HG03039 (cell line): ENCODE results near the gene TCEAL9.
"Not testable (repeated sequence)": the region's sequence is repeated elsewhere in the genome, so short reads cannot be mapped to it uniquely, and the experiment has no call there.

Experiments
- ATAC-seq: cut with Tn5 transposase; IDR thresholded peaks from one replicate; pipeline ENCODE4 v1.9.1; 2021; ENCODE audit warnings: mild to moderate bottlenecking, moderate library complexity; ENCODE audit not compliant: unreplicated experiment

Gene TCEAL9

DNA sequence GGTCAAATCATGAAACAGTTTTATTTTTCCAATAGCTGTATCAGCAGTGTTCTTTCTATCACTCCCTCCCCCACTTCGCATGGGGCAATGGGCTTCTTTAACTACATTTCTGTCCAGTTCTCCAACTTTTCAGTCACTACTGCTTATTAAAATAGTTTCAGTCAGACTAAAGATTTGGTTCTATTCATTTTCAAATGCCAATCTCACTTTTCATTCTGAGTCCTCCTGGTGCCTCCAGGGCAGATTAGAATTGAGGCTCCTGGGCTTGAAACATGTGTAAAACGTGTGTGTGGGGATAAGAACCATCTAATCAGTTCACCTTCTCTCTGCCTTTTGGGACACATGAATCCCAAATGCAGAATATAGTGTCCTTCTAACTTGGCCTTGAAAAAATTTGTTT is 16.6 kb downstream of the TCEAL9 start:
- no peak for ATAC-seq

DNA sequence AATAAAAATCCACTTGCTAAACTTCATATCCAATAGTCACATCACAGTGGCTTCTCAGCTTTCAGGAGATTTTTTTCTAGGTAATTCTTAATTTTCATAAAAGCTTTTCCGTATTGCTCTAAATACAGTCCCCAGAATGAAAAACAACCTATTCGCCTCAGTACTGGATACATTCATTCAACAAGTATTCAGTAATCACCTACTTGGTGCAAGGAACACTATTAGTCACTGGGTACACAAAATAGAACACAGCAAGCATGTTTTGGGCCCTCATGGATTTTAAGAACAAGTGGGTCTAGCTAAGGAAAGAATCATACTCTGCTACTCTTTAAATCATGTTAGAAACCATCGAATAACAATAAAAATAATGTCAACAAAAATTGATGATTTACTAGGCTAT is 17.3 kb downstream of the TCEAL9 start:
- ATAC-seq = no peak

DNA sequence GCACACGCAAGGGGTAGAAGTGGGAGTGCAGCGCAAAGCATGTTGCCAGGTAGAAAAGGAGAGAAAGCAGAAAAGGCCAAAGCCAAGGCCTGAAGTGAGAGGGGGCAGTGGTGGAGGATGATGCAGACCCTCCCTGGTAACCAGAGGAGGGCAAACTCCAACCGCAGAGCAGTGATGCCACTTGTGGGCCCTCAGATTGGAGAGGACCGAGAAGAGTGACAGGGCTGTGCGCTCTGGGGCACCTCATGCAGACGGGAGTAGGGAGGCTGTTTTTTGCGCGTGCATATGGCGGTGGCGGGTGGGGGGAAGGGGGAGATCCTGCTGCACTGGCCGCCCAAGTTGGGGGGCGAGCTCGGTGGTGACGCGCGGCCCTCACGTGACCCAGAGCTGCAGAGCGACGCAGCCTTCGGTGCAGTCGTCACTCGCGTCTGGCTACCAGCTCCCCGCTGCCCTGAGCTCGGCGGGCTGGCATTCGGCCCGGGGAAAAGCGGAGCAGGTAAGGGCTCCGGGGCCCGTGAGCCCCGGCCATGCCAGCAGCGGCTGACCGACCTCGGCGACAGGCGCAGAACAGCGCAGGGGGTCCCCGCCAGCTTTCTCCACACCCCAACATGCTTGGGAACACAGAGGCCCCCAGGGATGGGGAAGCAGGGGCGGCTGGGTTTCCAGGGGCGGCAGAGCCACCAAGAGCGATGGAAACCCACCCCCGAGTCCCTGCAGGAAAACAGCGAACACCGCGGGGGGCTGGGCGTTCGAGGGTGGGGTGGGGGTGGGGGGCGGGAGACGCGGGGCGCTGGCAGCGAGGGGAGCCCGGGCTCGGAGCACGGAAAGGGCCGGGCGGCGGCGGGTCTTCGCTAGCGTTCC is 20.0 kb downstream of the TCEAL9 start, which contains the start of gene BEX3:
TSS of gene BEX3 (plus strand) at position 421 of the 861 bp plus-strand sequence. CDS start 984 bp downstream, outside the sequence.
- no peak for ATAC-seq

DNA sequence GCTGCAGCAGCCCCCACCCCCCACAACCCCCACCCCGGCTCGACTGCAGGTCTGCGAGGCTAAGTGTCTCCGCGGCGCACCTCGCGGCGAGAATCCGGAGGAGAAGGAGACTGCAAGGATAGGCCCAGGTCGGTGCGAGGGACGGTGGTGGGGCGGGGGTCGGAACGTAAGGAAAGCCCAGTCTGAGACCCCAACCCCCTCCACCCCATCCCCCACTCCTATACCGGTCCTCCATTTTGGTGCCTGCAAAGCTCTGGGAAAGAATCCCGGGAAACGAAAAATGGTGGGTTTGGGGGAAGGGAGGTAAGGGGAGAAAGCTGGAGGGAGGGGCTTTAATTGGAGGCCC is 20.6 kb downstream of the TCEAL9 start:
- ATAC-seq = no peak

DNA sequence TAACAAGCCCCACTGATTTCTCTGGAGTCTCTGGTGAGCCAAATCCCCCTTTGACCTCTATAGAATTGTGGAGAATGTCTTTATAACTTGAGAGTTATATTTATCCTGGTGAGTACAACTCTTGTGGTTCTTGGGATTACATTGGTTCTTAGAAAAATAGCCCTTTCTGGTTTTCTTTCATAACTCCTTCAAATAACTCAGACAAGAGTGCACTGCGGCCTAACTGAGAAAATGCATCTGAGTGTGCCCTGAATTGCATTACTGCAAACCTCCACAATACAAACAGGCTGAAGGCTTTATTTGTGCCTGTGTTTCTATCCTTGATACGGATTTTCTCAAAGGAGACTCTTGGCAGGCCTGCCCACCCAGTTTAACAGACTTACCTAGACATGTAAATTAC is 22.7 kb downstream of the TCEAL9 start:
- ATAC-seq = no peak

DNA sequence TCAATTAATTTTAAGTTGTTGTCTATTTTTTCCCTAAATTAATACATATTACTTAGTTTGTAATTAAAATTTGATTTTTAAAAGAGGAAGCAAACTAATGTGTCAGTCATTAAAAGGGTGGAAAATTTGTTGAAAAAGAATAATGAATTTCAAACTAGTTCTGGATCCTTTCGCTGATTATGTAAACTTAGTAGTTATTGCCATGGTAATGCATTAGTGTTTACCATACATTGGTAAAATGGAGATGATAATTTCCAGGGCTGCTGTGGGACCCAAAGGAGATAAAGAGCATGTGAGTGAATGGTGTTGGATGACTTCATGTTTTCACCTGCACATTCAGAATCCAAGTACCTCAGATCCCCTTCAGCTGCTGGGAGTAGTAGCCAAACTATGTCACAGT is 26.6 kb downstream of the TCEAL9 start:
- no peak for ATAC-seq

DNA sequence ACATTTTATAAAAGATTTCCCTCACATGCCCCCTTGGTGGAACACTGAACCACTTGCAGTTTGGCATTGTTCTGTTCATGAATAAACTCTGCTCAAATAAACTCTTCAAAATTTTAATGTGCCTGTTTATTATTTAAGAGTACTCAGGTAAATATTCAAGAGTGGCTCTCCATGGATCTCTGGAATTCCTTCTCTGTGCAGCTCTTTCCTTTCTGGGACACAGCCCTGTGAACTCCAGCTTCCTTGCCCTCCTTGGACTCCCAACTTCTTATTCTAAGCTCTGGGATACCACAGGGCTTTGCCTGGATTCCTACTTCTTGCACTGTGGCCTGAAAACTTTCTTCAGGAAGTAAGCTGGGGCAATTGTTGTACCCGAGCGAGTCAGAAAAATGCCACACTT is 28.4 kb downstream of the TCEAL9 start:
- ATAC-seq = no peak

DNA sequence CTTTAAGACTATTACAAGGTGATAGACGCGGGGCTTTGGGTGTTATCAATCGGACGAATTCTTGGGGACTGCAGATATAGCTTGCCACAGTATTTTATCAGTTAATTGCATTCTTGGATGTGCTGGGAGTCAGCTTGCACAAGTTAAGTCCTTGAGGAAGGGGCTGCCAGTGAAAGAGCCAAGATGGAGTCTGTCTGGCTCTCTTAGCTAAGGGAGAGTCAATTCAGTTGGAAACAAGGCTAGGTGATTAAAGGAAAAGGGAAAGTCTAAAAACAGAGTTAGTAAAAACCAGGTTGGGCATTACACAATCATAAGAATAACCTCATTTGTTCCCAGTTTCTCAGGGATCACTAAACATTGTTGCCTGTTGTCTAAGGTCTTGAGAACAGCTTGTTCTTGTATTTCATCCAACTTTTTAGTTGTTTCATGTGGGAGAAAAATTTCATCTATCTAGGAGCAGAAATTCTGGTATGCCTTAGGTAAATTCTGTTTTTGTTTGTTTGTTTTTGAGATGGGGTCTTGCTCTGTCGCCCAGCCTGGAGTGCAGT is 29.1 kb downstream of the TCEAL9 start:
- not testable (repeated sequence) for ATAC-seq

DNA sequence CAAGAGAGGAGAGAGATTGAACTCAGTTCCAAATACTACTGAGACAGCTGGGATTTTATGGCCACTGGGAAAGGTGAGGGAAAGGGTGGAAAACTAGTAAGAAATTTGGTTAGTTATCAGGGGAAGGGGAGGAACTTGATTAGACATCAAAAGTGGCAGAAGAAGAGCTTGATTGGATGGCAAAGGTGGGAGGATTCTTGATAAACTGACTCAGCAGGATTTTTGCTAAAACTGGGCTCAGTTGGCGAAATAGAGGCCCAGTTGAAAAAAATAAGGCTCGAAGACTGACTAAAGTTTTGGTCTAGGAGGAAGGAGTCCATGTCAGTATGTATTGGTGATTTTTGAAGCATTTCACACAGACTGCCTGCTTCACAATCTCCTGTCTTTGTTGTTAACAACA is 30.0 kb downstream of the TCEAL9 start:
- no peak for ATAC-seq

DNA sequence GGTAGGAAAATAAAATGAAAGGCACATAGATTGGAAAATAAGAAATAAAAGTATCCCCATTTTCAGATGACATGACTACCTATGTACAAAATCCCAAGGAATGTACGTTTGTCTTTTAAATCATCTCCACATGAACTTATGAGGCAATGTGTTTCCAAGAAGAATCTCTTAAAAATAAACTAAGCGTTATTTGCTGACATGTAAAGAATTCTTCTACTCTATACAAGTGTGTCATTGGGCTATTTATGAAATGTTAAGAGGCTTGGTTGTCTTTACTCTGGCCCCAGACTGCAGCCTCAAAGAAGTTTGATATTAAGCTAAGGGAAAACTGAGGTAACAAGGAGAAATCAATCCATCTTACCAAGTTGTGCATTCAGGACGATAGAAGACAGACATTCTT is 37.2 kb downstream of the TCEAL9 start:
- ATAC-seq = no peak

DNA sequence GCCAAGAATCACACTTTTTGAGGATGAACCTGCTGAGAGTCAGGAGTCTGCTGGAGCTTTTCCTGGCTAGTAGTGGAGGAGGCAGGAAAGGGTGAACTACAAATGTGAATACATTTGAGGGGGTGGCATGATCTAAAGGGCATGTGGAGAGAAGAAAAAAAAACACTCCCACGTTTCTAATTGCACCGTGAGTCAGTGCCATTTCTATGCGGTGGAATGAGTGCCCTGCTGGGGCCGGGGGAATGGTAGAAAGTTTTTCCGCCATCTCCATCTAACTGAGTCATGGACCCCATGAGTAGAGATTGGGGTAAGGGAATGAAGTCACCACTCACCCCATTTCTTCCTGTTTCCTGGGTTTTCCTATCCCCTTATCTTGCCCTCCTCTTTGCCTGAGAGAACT is 39.9 kb downstream of the TCEAL9 start:
- ATAC-seq = no peak

DNA sequence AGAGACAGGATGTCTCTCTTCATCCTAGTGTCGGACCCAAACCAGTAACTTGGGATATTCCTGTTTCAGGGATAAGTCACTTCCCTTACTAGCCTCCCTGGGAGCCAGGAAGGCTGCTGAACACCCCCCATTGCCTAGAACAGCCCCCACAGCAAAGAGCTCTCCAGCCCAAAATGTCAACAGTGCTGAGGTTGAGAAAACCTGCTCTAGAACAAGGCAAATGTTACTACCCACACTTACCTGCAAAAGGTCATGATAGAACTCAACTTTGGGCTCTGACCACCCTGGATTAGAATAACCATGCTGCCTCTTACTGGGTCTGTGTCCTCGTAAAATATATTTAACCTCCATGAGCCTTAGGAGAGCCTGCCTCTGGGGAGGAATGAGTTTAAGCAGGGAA is 40.4 kb downstream of the TCEAL9 start:
- ATAC-seq = no peak

DNA sequence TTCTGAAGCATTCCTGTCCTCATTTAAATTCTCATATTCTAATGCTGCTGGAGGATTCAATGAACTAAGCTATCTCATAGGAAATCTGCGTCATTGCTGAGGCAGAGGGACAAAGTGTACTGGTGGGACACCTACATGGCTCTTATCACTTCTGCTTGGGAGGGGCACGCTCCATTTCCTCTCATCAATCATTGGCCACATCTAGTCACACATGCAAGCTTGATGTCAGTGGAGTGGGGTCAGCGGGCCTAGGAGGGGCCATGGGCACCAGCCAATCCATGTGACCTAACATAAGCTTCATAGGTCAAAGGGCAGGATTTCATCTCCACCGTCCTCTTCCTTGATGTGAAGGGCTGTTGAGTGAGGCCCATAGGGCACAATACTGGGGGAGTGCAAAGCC is 41.4 kb downstream of the TCEAL9 start:
- ATAC-seq = no peak

DNA sequence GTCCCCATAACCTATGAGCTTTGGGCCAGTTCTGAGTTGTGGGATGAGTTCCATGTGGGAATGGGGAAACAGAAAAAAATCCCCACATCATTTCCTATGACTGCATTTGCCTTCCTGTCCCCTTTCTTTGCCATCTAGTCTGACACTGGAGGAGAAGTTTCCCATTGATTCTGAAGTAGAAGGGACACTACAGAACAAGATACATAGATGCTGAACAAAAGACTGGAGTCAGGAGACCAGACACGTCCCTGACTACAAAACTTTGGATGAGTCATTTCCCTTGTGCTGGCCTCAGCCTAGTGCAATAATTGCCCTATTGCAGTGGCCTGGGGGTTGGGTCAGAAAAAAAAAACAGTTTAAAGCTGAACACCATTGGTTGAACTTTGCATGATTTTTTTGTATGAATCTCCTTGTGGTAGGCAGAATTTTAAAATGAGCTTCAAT is 42.1 kb downstream of the TCEAL9 start:
- no peak for ATAC-seq

DNA sequence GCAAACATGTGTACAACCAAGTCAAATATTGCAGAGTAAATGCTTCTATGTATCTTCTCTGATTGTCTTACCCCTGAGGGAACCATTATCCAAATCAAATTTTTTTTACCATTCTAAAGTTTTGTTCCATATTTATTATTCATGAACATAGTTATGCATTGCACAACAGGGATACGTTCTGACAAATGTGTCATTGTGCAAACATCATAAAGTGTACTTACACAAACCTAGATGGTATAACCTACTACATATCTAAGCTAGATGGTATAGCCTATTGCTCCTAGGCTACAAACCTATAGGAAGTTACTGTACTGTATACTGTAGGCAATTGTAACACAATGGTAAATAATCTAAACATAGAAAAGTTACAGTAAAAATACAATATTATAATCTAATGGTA is 43.4 kb downstream of the TCEAL9 start:
- ATAC-seq = no peak

DNA sequence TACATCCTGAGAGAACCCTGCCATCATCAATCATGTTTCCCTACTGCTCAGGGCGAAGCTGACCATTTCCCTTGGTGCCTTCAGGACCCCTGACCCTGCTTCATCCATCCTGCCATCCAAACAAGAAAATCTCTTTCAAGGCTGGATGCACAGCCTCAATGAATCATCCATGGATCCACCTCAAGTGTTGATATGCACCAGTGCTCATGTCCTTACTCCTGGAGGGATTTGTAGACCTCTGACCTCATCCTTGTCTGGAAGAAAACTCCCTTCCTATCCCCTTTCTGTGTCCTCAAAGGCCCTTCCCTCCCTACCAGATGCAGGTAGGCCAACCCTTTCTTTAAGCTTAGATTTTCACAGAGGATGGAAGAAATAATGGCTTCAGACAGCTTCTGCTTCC is 44.6 kb downstream of the TCEAL9 start:
- no peak for ATAC-seq

DNA sequence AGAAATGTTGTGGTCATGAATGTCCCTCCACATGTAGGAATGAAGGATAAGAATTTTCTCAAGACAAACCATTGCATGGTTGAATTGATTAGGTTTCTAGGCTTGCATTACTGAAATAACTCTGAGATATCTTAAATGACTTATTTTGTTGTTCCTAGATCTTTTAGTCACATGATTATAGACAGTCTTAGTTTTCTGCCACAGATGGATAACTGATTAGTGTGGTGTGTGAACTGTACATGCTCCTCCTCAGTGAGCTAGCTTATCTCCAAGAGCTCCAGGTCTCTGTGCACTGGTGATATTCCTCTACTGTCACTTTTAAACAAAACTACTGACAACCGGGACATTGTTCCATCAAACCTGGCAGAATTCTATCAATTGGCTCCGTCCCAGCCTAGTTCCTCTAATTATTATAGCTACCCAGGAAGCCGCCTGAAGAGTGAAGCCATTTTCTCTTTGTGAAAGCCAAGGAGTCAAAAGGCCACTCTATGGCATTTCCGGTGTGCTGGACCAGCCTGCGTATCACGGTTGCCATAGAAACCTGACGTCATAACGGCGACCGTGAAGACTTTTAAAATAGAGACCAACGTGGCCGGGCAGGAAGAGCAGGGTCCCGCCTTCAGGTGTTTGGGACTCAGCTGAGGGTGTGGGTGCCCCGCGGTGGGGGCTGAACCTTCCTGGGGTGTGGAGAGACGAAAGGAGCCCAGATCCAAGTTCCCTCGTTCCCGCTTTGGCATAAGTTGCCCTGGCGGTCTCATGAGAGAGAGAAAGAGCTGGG is 48.1 kb downstream of the TCEAL9 start:
- peak; percentile 98 for ATAC-seq

DNA sequence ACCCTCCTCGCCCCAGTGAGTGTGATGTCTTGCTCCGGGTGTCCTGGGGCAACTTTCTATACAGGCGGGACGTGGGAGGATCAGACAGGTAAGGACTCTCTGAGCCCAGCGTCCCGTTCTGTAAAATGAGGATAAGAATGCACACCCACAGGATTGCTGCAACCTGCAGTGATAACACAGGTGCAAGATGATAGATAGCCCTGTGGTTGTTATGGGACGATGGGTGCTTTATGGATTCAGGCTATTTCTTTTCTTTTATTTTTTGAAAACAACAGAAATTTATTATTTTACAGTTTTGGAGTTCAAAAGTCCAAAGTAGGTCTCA is 48.7 kb downstream of the TCEAL9 start:
- ATAC-seq = no peak

DNA sequence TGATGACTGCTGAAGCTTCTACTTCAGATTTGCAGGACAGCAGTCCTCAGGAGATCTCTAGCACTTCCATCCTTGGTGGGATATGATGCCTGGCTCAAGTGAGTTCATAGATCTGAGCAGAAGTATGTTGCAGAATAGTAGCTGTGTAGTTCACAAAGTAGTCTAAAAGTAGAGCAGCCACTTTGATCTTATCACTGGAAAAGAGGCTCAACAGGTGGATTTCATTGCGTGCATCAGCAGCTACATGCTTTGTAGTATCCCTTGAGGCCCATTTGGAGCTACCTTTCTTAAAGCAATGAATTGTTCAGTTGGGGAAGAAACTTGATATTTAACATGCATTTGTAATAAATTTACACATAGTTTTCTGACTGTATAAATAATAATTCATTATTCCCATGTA is 50.0 kb downstream of the TCEAL9 start:
- ATAC-seq = no peak

DNA sequence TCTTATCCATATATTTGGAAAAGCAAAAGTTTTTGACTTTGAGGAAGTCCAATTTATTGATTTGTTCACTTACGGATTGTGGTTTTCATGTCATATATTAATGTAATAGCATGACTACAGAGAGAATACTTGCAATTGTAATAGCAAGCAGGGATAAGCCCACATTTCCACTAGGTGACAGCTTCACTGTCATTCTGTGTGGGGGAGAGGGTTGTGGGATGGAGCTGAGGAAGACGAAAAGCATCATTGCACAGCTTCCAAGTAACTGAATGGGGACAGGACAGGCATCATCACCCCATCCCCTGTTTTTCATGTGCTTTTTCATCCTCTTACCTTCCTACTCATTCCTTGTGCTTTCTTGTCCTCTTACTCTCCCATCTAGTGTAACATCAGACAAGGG is 51.5 kb downstream of the TCEAL9 start:
- no peak for ATAC-seq
